Stimulated activated CD4-positive, alpha-beta T cell treated with anti-CD3 and anti-CD28 coated beads, TNF-alpha, amount 100 ng/mL, for 48 hours (primary cell): Measurements from ENCODE around the gene NKAPL.

Experiments used
- DNase-seq, 3 donors: peaks; one replicate each; pipeline ENCODE4 v3.0.0-alpha.2; 2020; ENCODE audit warnings: low read depth in 3 of 3

The NKAPL gene

GRCh38 chr6:28245206-28245941 is 13.7 kb upstream of the NKAPL start:
- DNase-seq = no peak

GRCh38 chr6:28248916-28249315 is 10.2 kb upstream of the NKAPL start:
- no peak for DNase-seq

GRCh38 chr6:28250747-28251146 is 8.3 kb upstream of the NKAPL start:
- no peak for DNase-seq

GRCh38 chr6:28251661-28252008 is 7.5 kb upstream of the NKAPL start:
- DNase-seq = peak in 1 of 3 donors; percentile 18

GRCh38 chr6:28252009-28252975 is 6.8 kb upstream of the NKAPL start, which contains the start of gene ZKSCAN4:
Gene ZKSCAN4 (minus strand): TSS chr6:28252269. CDS start chr6:28251980, 289 bp downstream.
- peak; percentile 58 to 76 (median 59) for DNase-seq

- no peak for DNase-seq
These were observed 5.0 kb upstream of the NKAPL start for GRCh38 chr6:28254121-28254519.

GRCh38 chr6:28257042-28257441 is 2.1 kb upstream of the NKAPL start:
- DNase-seq = no peak

- DNase-seq = no peak
These were observed 4.8 kb downstream of the NKAPL start for GRCh38 chr6:28263922-28264321.

GRCh38 chr6:28264834-28265401 is 5.8 kb downstream of the NKAPL start:
- DNase-seq = no peak

- no peak for DNase-seq
These were observed 7.5 kb downstream of the NKAPL start for GRCh38 chr6:28266563-28266961.

GRCh38 chr6:28266962-28267694 is 8.0 kb downstream of the NKAPL start, which contains the start of gene ZSCAN26:
Gene ZSCAN26 (plus strand): TSS chr6:28267143. CDS start chr6:28271920, 4,777 bp downstream.
- DNase-seq = peak; percentile 55 to 78 (median 70)

GRCh38 chr6:28267695-28268059 is 8.6 kb downstream of the NKAPL start:
- DNase-seq = no peak

GRCh38 chr6:28269492-28269891 is 10.4 kb downstream of the NKAPL start:
- no peak for DNase-seq

- DNase-seq = no peak
These were observed 15.8 kb downstream of the NKAPL start for GRCh38 chr6:28274888-28275287.

GRCh38 chr6:28277746-28278145 is 18.6 kb downstream of the NKAPL start:
- DNase-seq = no peak

- DNase-seq = no peak
These were observed 21.6 kb downstream of the NKAPL start for GRCh38 chr6:28280595-28281287.

- peak; percentile 23 to 41 (median 40) for DNase-seq
These were observed 22.4 kb downstream of the NKAPL start, which contains the start of gene PGBD1 for GRCh38 chr6:28281288-28282064. Gene PGBD1 (plus strand): TSS chr6:28281572. CDS start chr6:28283814, 2,242 bp downstream.

- DNase-seq = no peak
These were observed 23.8 kb downstream of the NKAPL start for GRCh38 chr6:28282926-28283325.

- no peak for DNase-seq
These were observed 32.5 kb downstream of the NKAPL start for GRCh38 chr6:28291573-28291972.

GRCh38 chr6:28295326-28295725 is 36.2 kb downstream of the NKAPL start:
- no peak for DNase-seq
